ENCODE measurements around the gene XYLT1. TPM values are rescaled to one million over a fixed set of nuclear protein-coding genes. Genes with fewer than 3 reads are reported as not detected.

Gene XYLT1
- total RNA-seq, 2 experiments from 2014 or later: 7.3 to 8.9 TPM

- H3K4me3 Mint-ChIP-seq: no peak overlapping the region
- intact Hi-C loops (cut with micrococcal nuclease): no loop called here
- H3K4me1 Mint-ChIP-seq (ENCODE audit: low read depth): no peaks in the 10 kb centered on the region
- H3K36me3 Mint-ChIP-seq (ENCODE audit: low read depth): no peaks in the 10 kb centered on the region
- H3K9me3 Mint-ChIP-seq: no peaks in the 10 kb centered on the region
- CTCF ChIA-PET: no interaction called here
- ATAC-seq (no peak), DNase-seq (no peak)
- TF ChIP-seq CTCF (IDR thresholded peaks at IDR 0.05): no peak
- H3K27ac Mint-ChIP-seq: no peak overlapping the region
- H3K27me3 Mint-ChIP-seq: no peaks in the 10 kb centered on the region
- POLR2A ChIA-PET: no interaction called here
Measured at GRCh38 chr16:17151335-17151734, 319.4 kb downstream of the XYLT1 start.

- no peaks in the 10 kb centered on the region for H3K9me3 Mint-ChIP-seq
- ChIA-PET POLR2A (no interaction called here), CTCF (no interaction called here)
- no peak for TF ChIP-seq CTCF (IDR thresholded peaks at IDR 0.05)
- ATAC-seq (no peak), DNase-seq (no peak)
- no peaks in the 10 kb centered on the region for H3K27me3 Mint-ChIP-seq
- no peak overlapping the region for H3K27ac Mint-ChIP-seq
- H3K4me3 Mint-ChIP-seq: no peak overlapping the region
- H3K4me1 Mint-ChIP-seq (ENCODE audit: low read depth): no peaks in the 10 kb centered on the region
- intact Hi-C loops (cut with micrococcal nuclease): no loop called here
- H3K36me3 Mint-ChIP-seq (ENCODE audit: low read depth): no peaks in the 10 kb centered on the region
Measured at GRCh38 chr16:17149904-17150483, 320.8 kb downstream of the XYLT1 start.

GRCh38 chr16:17147942-17148341 lies 322.8 kb downstream of the XYLT1 start:
- DNase-seq (no peak), ATAC-seq (no peak)
- Mint-ChIP-seq H3K4me1 (ENCODE audit: low read depth) (no peaks in the 10 kb centered on the region), H3K27ac (no peak overlapping the region), H3K36me3 (ENCODE audit: low read depth) (no peaks in the 10 kb centered on the region), H3K9me3 (no peaks in the 10 kb centered on the region), H3K27me3 (no peaks in the 10 kb centered on the region), H3K4me3 (no peak overlapping the region)
- ChIA-PET POLR2A (no interaction called here), CTCF (interaction anchor here (0.8 kb wide), 1 partner anchor 9 kb away, joined by 3 read pairs; no protein-coding TSS in a partner anchor)
- no peak for TF ChIP-seq CTCF (IDR thresholded peaks at IDR 0.05)
- intact Hi-C loops (cut with micrococcal nuclease): no loop called here

- H3K4me3 Mint-ChIP-seq: no peak overlapping the region
- DNase-seq (no peak), ATAC-seq (no peak)
- no peaks in the 10 kb centered on the region for H3K27me3 Mint-ChIP-seq
- peaks cover 6% of the 10 kb centered on the region for H3K36me3 Mint-ChIP-seq (ENCODE audit: low read depth)
- no peaks in the 10 kb centered on the region for H3K9me3 Mint-ChIP-seq
- ChIA-PET CTCF (no interaction called here), POLR2A (no interaction called here)
- no peaks in the 10 kb centered on the region for H3K4me1 Mint-ChIP-seq (ENCODE audit: low read depth)
- intact Hi-C loops (cut with micrococcal nuclease): no loop called here
- H3K27ac Mint-ChIP-seq: no peak overlapping the region
- TF ChIP-seq CTCF (IDR thresholded peaks at IDR 0.05): no peak
Measured at GRCh38 chr16:17145029-17145428, 325.7 kb downstream of the XYLT1 start.

GRCh38 chr16:17144431-17144830 lies 326.3 kb downstream of the XYLT1 start:
- ATAC-seq (no peak), DNase-seq (no peak)
- Mint-ChIP-seq H3K27me3 (no peaks in the 10 kb centered on the region), H3K4me3 (no peak overlapping the region), H3K4me1 (ENCODE audit: low read depth) (no peaks in the 10 kb centered on the region), H3K9me3 (no peaks in the 10 kb centered on the region), H3K27ac (no peak overlapping the region), H3K36me3 (ENCODE audit: low read depth) (peaks cover 9% of the 10 kb centered on the region)
- POLR2A ChIA-PET: no interaction called here
- TF ChIP-seq CTCF (IDR thresholded peaks at IDR 0.05): no peak
- CTCF ChIA-PET: no interaction called here
- intact Hi-C loops (cut with micrococcal nuclease): no loop called here

All from activated CD8-positive, alpha-beta T cell treated with anti-CD3 and anti-CD28 coated beads for 36 hours (primary cell).